22Rv1 (cell line): ENCODE measurements around the gene MICU2.

Experiments
- CTCF ChIP-seq: fragments of 450-650 bp; IDR thresholded peaks from 2 replicates; pipeline ENCODE4 v1.5.1; 2017; ENCODE audit warnings: mild to moderate bottlenecking
- ZFX ChIP-seq: fragments of 450-650 bp; IDR thresholded peaks from 2 replicates; pipeline ENCODE4 v1.6.1; 2017; ENCODE audit warnings: antibody characterized with exemption, borderline replicate concordance

DNA sequence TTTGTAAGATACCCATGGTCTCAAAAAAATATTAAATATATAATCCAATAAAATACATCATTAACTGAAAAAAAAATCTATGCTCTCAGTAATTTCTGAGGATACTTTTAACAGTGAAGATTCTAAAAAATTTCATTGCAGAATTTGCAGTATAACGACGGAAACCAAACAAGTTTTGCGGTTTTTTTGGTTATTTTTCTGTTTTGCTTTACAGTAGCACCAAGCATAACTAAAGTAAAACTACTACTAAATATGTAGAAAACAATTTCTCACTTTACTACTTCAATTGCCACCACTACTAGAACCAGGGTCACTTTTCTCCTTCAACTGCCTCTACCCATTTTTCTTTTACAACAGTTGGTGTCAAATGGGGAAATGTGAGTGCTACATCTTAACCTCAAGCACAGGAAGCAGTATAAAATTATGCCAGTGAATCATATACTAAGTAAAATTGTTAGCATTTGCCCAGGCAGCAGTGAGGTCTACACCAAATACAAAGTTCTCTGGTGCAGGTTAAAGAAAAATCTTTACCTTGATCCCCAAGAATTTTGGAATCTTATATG lies 24.1 kb downstream of the MICU2 start:
- TF ChIP-seq CTCF, result no peak
- TF ChIP-seq ZFX, result no peak
